ENCODE measurements around the gene ZDHHC4. TPM values are rescaled to one million over a fixed set of nuclear protein-coding genes. Genes with fewer than 3 reads are reported as not detected.

The ZDHHC4 gene
- total RNA-seq (ENCODE audit: low replicate concordance), result 51.8 and 60.1 TPM in 2 replicates

DNA sequence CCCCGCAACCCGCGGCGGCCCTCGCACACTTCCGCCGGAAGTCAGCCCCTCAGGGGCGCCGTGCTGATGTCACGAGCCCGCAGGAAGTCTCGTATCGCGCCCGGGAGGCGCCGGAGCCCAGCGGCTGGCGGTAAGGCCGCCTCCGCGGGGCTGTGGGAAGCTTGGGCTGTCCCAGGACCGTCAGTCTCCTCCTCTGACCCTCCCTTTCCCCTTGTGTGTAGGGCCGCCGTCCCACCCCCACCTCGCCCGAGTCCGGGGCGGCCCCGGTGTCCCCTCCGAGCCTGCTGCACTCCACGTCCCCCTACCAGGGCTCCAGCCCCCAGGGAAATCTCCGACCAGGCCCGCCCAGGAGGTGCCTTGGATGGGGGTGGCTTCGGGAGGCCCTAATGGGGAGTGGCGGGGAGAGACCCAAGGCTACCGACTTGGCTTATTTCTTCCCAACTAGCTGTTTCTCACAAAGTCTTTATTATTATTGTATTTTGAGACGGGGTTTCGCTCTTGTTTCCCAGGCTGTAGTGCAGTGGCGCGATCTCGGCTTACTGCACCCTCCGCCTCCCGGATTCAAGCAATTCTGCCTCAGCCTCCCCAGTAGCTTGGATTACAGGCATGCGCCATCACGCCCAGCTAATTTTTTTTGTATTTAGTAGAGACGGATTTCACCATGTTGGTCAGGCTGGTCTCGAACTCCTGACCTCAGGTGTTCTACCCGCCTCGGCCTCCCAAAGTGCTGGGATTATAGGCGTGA lies at the start of gene ZDHHC4:
ZDHHC4 (plus strand) TSS at position 86 of the 745 bp plus-strand sequence. CDS start 3,108 bp downstream, outside the sequence.

DNA sequence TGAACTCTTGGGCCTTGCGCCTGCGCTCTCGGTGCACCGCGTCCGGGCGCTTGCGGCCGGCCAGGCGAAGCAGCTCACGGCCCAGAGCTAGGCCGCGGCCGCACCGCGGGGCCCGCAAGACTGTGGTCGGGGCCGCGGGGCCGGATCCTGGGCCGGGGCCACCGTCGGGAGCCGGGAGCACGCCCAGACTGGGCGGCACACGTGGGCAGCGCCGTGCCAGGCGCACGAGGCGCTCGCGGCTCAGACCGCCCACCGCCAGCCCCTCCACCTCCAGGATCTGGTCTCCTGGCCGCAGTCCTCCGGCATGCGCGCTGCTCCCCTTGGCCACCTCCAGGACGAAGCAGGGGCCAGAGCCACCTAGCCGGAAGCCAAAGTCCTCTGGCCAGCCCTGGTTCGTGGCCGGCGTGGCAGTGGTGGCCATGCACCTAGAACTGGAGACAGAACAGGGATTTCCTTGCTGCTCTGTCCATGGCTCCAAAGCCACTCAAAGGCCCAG lies 26.2 kb upstream of the ZDHHC4 start, which contains the start of gene GRID2IP:
GRID2IP (minus strand) TSS at position 446 of the 496 bp plus-strand sequence; CDS start at position 421, 25 bp downstream.

DNA sequence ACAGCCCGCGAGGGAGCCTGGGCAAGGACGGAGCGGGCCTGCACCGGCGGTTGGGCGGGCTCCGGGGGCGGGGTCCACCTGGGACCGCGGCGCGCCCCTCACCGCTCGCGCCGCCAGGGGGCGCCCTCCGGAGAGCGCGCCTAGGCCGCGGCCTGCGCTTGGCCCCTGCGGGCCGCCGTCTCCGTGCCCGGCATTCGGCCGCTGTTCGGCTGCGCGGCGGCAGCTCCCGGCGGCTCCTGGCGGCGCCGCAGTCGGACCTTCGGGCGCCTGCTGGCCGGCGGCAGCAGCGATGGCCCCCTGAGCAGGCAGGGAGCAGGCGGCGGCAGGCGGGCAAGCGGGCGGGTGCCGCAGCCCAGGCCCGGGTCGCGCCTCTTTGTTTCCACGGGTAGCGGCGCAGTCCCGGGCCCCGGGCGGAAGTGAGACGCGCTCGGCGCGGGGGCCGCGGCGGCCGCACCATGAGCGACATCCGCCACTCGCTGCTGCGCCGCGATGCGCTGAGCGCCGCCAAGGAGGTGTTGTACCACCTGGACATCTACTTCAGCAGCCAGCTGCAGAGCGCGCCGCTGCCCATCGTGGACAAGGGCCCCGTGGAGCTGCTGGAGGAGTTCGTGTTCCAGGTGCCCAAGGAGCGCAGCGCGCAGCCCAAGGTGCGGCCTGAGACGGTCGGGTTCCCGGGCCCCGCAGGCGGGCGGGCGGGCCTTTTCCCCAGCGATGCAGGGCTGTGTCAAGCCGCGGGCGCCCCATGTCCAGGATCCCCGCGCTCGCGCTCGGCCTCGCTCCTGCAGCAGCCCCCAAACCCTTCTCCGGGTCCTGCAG lies 12.8 kb downstream of the ZDHHC4 start, which contains the start of gene INTS15:
INTS15 (plus strand) TSS at position 193 of the 816 bp plus-strand sequence; CDS start at position 456, 263 bp downstream.

DNA sequence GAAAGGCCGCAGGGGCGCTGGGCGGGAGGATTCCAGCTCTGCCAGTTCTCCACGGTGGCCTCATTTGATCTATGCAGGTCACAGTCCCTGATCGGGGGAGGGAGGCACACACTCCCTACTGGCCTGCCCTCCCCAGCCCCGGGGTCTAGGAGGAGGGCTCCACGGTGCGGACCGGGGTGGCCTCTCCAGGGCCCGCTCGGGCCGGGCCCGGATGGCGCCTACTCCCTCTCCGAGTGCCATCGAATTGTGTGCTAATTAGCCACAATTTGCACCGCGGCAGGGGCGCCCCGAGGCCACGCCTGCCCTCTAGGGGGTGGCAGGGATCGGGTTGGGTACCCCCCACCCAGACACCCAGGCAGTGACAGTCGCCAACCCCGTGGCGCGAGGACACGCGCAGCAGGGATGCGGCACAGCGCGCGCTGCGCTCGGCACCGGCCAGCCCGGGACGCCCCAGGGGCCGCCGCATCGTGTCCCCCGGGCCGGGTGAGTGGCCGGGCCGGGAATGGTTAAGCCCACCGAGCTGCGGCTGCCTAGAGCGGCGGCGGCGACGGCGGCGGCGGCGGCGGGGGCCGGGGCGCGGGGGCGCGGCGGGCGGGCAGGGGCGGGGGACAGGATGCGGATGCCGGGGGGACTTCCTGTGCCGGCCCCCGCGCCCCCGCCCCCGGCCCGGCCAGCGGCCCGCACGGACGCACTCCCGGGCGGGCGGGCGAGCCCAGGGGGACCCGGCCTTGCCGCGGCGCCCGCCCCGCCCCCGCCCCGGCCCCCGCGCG lies 37.9 kb downstream of the ZDHHC4 start, which contains the start of gene ZNF853:
ZNF853 (plus strand) TSS at position 658 of the 770 bp plus-strand sequence. CDS start 565 bp downstream, outside the sequence.

DNA sequence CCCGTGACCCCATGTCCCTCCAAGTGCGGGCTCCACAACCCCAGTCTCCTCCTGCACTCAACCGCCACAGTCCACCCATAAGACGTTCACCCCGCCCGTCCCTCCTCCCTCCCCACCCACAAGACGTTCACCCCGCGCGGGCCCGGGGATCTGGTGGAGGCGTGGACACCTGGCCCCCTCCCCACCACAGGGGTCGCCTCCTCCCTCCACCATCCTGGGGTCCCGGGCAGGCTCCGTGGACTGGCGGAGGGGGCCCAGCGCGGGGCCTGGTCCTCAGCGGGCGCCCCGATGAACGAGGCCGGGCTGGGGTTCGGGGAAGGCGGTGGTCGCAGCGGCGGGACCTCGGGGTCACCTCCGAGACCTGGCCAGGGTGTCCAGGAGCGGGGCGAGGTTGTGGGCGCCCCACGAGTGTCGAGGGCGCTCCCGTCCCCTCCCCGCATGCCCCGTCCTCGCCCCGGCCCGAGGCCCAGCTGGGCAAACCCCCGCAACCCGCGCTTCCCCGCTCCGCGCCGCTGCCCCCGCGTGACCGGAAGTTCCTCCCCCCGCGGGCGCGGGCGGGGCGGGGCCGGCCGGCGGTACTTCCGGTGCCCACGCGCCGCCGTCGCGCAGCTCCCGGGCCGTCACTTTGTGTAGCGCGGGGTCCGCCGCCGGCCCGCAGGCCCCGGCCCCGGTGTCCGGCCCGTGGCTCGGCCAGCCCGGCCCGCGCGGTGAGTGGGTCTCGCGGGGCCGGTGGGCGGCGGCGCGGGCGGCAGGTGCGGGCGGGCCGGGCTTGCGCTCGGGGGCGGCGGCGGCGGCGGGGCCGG lies 59.7 kb downstream of the ZDHHC4 start, which contains the start of gene ZNF316:
ZNF316 (plus strand) TSS at position 578 of the 803 bp plus-strand sequence. CDS start 5,092 bp downstream, outside the sequence.

Other genes with a start within 250 kb of the ZDHHC4 start
- gene FAM220A, start 228.5 kb upstream of the ZDHHC4 start, total RNA-seq (ENCODE audit: low replicate concordance), result 15.1 and 20.8 TPM in 2 replicates
- gene RAC1, start 202.9 kb upstream of the ZDHHC4 start, total RNA-seq (ENCODE audit: low replicate concordance), result 62.0 and 64.1 TPM in 2 replicates
- 16.5 and 18.3 TPM in 2 replicates for gene DAGLB, start 129.5 kb upstream of the ZDHHC4 start, total RNA-seq (ENCODE audit: low replicate concordance)
- gene KDELR2, start 93.3 kb upstream of the ZDHHC4 start, total RNA-seq (ENCODE audit: low replicate concordance), result 164 and 223 TPM in 2 replicates
- not detected in 2 replicates for gene GRID2IP, start 26.0 kb upstream of the ZDHHC4 start, total RNA-seq (ENCODE audit: low replicate concordance)
- 5.6 and 5.9 TPM in 2 replicates for gene INTS15, start 12.6 kb downstream of the ZDHHC4 start, total RNA-seq (ENCODE audit: low replicate concordance)
- 0.59 and 5.5 TPM in 2 replicates for gene ZNF853, start 38.2 kb downstream of the ZDHHC4 start, total RNA-seq (ENCODE audit: low replicate concordance)
- 10.0 and 15.2 TPM in 2 replicates for gene ZNF316, start 59.9 kb downstream of the ZDHHC4 start, total RNA-seq (ENCODE audit: low replicate concordance)
- gene ZNF12, start 129.5 kb downstream of the ZDHHC4 start, total RNA-seq (ENCODE audit: low replicate concordance), result 9.7 and 14.7 TPM in 2 replicates
- gene RSPH10B2, start 176.6 kb downstream of the ZDHHC4 start, total RNA-seq (ENCODE audit: low replicate concordance), result 0.30 TPM in 1 of 2 replicates, not detected in the other
- gene CCZ1B, start 248.8 kb downstream of the ZDHHC4 start, total RNA-seq (ENCODE audit: low replicate concordance), result 50.5 and 52.8 TPM in 2 replicates